Measurements from ENCODE around the gene STRA6. TPM values are rescaled to one million over a fixed set of nuclear protein-coding genes. Genes with fewer than 3 reads are reported as not detected.

Gene STRA6
- under 0.01 TPM for total RNA-seq

DNA sequence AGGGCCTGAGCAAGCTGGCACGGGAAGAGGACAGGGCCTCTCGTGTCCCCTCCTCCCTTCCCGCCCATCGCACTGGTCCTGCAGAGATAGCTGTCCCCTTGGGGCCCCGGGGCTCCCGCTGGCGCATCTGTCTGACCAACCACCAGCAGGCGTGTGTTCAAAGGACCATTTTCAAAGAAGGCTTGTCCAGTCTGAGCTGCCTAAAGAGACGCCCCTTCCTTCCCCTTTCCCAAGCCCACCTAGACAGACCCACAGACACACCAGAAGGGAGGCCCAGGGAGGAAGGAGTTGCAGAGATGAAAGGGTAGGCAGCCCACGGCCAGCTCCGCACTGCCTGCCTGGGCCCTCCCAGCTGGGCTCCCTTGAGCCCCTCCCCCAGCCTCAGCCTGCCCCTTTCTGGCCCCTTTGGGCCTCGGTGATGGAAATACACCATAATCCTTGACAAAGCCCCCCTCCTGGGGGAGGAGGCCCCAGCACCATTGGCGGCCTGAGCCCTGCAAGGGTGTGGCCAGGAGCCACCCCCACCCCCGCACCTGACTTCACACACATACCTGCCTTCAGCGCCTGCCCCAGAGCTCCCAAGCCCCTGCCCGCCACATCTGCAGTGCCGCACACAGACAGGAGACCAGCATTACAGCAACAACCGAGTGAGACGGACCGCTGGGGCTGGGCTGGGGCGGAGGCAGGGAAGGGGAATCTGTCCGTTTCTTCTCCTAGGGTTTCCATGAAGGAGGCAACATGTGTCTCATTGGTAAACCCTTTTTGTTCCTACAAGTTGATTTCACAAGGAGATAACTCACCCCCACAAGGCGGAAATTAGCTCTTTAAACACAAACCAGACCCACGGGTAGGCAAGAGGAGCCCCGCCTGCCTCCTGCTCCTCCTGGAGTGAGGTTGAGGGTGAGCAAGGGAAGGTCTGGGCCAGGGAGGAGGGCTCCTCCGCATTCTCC lies at the start of gene STRA6:
STRA6 (minus strand) TSS at position 336 of the 950 bp plus-strand sequence. CDS start 520 bp downstream, outside the sequence.
- DNase-seq (ENCODE audit: low read depth in 2 of 3, low spot score in 2 of 3): no peak

GRCh38 chr15:74252291-74252690 lies 49.7 kb upstream of the STRA6 start:
- no peak for DNase-seq (ENCODE audit: low read depth in 2 of 3, low spot score in 2 of 3)

- no peak for DNase-seq (ENCODE audit: low read depth in 2 of 3, low spot score in 2 of 3)
Measured at GRCh38 chr15:74251131-74251811, 48.7 kb upstream of the STRA6 start.

DNA sequence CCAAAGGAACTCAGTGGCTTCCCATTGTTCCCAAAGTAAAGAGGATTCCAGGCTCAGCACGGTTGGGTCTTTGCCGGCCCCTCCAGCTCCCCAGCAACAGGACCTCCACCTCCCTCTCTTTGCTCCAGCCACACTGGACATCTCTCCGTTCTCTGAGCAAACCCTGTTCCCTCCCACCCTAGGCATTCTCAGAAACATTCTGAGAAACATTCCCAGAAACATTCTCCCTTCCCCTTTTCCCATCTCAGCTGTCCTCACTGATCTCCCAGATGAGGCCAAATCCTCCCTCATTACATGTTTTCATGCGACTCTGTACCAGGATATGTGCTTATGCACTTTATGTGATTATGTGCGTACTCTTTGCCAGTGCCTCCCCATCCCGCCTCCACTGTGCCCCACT lies 47.7 kb upstream of the STRA6 start:
- no peak for DNase-seq (ENCODE audit: low read depth in 2 of 3, low spot score in 2 of 3)

- no peak for DNase-seq (ENCODE audit: low read depth in 2 of 3, low spot score in 2 of 3)
Measured at GRCh38 chr15:74245342-74245931, 42.9 kb upstream of the STRA6 start.

DNA sequence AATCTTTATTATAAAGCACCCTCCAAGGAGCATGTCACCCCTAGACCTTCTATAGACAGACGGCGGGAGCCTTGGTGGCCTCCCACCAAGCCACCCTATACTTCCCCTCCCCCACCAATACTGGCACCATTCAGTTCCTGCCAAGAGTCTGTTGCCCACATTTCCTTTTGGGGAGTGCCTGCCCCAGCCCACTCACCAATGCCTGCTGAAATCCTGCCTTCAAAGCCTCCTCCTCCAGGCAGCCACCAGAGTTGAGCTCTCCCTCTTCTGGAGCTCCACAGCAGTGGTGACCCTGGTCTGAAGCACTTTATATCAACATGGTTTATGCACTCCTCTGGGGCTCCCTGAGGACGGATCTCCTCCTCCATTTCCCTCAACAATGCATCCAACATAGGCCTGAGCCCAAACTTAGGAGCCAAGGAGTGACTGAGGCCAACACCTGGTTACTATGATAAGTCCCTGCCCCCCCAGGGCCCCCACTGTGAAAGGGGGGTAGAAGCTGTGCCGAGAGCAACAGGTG lies 42.3 kb upstream of the STRA6 start:
- no peak for DNase-seq (ENCODE audit: low read depth in 2 of 3, low spot score in 2 of 3)

GRCh38 chr15:74243431-74243830 lies 40.8 kb upstream of the STRA6 start:
- DNase-seq (ENCODE audit: low read depth in 2 of 3, low spot score in 2 of 3): no peak

- no peak for DNase-seq (ENCODE audit: low read depth in 2 of 3, low spot score in 2 of 3)
Measured at GRCh38 chr15:74242441-74243185, 40.0 kb upstream of the STRA6 start.

- no peak for DNase-seq (ENCODE audit: low read depth in 2 of 3, low spot score in 2 of 3)
Measured at GRCh38 chr15:74240897-74241614, 38.5 kb upstream of the STRA6 start.

DNA sequence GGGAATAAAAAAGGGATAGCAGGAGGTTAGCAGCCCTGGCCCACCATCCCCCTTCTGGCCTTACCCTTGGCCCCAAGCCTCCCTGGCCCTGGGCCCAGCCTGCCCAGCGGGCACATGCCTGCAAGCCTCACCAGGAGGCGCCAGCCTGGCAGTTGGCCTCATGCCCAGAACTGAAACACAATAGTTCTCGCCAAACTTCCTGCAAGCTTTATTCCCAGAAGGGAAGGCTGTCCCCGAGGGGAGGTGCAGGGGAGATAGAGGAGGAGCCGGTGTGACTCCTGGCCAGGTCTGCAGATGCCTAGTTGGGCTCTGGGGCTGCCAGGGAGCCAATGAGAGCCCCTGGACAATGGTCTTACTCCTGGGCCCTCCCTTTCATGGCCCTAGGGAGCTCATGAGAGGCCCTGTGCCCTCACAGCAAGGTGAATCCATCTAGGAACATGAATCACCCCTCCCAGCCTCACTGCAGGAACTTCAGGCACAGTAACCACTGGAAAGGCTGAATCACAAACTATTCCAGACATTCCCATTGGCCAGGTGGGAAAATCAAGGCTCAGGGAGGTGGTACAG lies 37.5 kb upstream of the STRA6 start:
- peak in 2 of 3 donors; percentile 33 to 55 for DNase-seq (ENCODE audit: low read depth in 2 of 3, low spot score in 2 of 3)

DNA sequence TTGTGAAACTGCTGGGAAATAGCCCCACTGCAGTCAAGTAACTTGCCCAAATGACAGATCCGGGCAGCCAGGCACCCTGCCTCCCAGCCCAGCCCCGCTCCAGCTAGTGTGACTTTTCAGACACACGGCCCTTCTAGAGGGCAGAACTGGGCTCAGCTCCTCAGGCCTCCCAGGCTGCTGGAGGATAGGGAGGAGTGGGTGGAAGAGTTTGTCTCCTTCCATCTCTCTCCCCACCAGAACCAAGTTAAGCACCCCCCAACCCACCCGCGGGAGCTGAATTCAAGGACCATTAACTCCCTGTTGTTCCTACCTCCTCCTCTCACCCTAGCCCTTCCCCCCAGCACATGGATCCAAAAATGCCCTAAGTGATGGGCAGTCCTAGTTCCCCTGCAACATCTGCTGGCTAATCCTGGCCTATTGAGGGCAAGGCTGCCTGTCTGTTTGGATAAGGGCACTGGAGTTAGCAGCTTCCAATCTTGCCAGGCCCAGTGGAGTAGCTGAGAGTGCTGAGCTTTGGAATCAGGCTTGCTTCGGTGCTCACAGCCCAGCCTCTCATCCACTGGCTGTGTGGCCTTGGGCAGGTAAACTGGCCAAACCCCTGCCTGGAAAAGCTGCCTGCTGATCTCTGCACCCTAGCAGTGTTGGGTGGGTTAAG lies 36.6 kb upstream of the STRA6 start:
- no peak for DNase-seq (ENCODE audit: low read depth in 2 of 3, low spot score in 2 of 3)

- DNase-seq (ENCODE audit: low read depth in 2 of 3, low spot score in 2 of 3): peak in 2 of 3 donors; percentile 57 to 83
Measured at GRCh38 chr15:74235962-74236361, 33.4 kb upstream of the STRA6 start, which contains the start of gene CCDC33. CCDC33 (plus strand) TSS chr15:74236326; CDS start chr15:74236720, 394 bp downstream.

GRCh38 chr15:74234598-74234875 lies 31.9 kb upstream of the STRA6 start:
- DNase-seq (ENCODE audit: low read depth in 2 of 3, low spot score in 2 of 3): no peak

- DNase-seq (ENCODE audit: low read depth in 2 of 3, low spot score in 2 of 3): no peak
Measured at GRCh38 chr15:74233851-74234597, 31.4 kb upstream of the STRA6 start.

DNA sequence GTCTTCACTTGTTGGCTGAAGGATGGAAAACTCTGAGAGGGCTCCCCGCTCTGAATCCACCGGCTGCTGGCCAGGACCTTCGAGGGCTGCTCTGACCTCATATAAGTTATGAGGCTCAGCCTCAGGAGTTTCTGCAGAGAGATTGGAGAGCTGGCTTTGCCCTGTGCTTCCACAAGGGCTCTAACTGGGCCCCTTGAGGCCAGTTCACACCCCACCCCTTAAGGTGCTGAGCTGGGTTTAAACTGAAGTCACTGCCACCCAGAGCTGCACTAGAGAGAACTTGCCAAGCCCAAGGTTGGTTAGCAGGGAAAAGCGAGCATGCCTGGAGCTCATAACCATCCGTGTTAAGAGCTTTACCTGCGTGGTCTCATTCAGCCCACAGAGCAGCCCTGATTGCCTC lies 30.8 kb upstream of the STRA6 start:
- DNase-seq (ENCODE audit: low read depth in 2 of 3, low spot score in 2 of 3): no peak

- no peak for DNase-seq (ENCODE audit: low read depth in 2 of 3, low spot score in 2 of 3)
Measured at GRCh38 chr15:74231475-74231874, 28.9 kb upstream of the STRA6 start.

GRCh38 chr15:74229686-74230085 lies 27.1 kb upstream of the STRA6 start:
- DNase-seq (ENCODE audit: low read depth in 2 of 3, low spot score in 2 of 3): no peak

- no peak for DNase-seq (ENCODE audit: low read depth in 2 of 3, low spot score in 2 of 3)
Measured at GRCh38 chr15:74228723-74229081, 26.1 kb upstream of the STRA6 start.

Data from hematopoietic multipotent progenitor cell (in vitro differentiated cells).